Occipital lobe (tissue), 2 donors: Measurements from ENCODE around the gene SOX9. TPM values are rescaled to one million over a fixed set of nuclear protein-coding genes. Genes with fewer than 3 reads are reported as not detected.
"Not testable (repeated sequence)": the region's sequence is repeated elsewhere in the genome, so short reads cannot be mapped to it uniquely, and the experiment has no call there.

ENCODE experiments used
- DNase-seq: peaks from one replicate; lab custom pipeline; 2025; lab: John Stamatoyannopoulos, UW
- total RNA-seq: library from RNA; depleted of rRNA; stranded (reverse); fragments of >200 nt; gene quantifications from one replicate; pipeline ENCODE4 v1.2.3, GENCODE V29; 2014

The SOX9 gene
- total RNA-seq, 1 donor from 2014 or later = 25.4 TPM

GRCh38 chr17:72126575-72127486, 6.0 kb downstream of the SOX9 start:
- no peak for DNase-seq

GRCh38 chr17:72128039-72128438, 7.2 kb downstream of the SOX9 start:
- no peak for DNase-seq

GRCh38 chr17:72134608-72135394, 14.0 kb downstream of the SOX9 start:
- DNase-seq = no peak

- DNase-seq = no peak
Measured at GRCh38 chr17:72135546-72136325, 14.9 kb downstream of the SOX9 start.

GRCh38 chr17:72136692-72137091, 15.9 kb downstream of the SOX9 start:
- DNase-seq = no peak

- no peak for DNase-seq
Measured at GRCh38 chr17:72137161-72137560, 16.3 kb downstream of the SOX9 start.

GRCh38 chr17:72139212-72139611, 18.4 kb downstream of the SOX9 start:
- no peak for DNase-seq

GRCh38 chr17:72141336-72141735, 20.5 kb downstream of the SOX9 start:
- no peak for DNase-seq

- DNase-seq = not testable (repeated sequence)
Measured at GRCh38 chr17:72142097-72142496, 21.3 kb downstream of the SOX9 start.

GRCh38 chr17:72142614-72143013, 21.8 kb downstream of the SOX9 start:
- no peak for DNase-seq

- DNase-seq = no peak
Measured at GRCh38 chr17:72143245-72143644, 22.4 kb downstream of the SOX9 start.

GRCh38 chr17:72144101-72144500, 23.3 kb downstream of the SOX9 start:
- DNase-seq = no peak

- DNase-seq = no peak
Measured at GRCh38 chr17:72145562-72145961, 24.7 kb downstream of the SOX9 start.

GRCh38 chr17:72145962-72146361, 25.1 kb downstream of the SOX9 start:
- no peak for DNase-seq

- no peak for DNase-seq
Measured at GRCh38 chr17:72146371-72146770, 25.6 kb downstream of the SOX9 start.

GRCh38 chr17:72150632-72151460, 30.0 kb downstream of the SOX9 start:
- no peak for DNase-seq

GRCh38 chr17:72151565-72152386, 31.0 kb downstream of the SOX9 start:
- peak; percentile 49 for DNase-seq

- no peak for DNase-seq
Measured at GRCh38 chr17:72152387-72152929, 31.6 kb downstream of the SOX9 start.
